ENCODE data around the gene UPK1A.

Gene UPK1A

GRCh38 chr19:35693422-35693821 lies 27.1 kb downstream of the UPK1A start:
- no peaks in the 10 kb centered on the region; the same call in 1 of the 2 replicates for H3K27me3 ChIP-seq (ENCODE audit: insufficient read depth, low read length)
- H3K4me3 ChIP-seq (ENCODE audit: low read depth, low read length, poor library complexity, severe bottlenecking), result no peak overlapping the region
- no peaks in the 10 kb centered on the region for H3F3A ChIP-seq (ENCODE audit: insufficient read depth, low read length)
- TF ChIP-seq, protein P1, sequence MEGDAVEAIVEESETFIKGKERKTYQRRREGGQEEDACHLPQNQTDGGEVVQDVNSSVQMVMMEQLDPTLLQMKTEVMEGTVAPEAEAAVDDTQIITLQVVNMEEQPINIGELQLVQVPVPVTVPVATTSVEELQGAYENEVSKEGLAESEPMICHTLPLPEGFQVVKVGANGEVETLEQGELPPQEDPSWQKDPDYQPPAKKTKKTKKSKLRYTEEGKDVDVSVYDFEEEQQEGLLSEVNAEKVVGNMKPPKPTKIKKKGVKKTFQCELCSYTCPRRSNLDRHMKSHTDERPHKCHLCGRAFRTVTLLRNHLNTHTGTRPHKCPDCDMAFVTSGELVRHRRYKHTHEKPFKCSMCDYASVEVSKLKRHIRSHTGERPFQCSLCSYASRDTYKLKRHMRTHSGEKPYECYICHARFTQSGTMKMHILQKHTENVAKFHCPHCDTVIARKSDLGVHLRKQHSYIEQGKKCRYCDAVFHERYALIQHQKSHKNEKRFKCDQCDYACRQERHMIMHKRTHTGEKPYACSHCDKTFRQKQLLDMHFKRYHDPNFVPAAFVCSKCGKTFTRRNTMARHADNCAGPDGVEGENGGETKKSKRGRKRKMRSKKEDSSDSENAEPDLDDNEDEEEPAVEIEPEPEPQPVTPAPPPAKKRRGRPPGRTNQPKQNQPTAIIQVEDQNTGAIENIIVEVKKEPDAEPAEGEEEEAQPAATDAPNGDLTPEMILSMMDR (IDR thresholded peaks at IDR 0.05; ENCODE audit: low read length), result no peak
- TF ChIP-seq EZH2 (IDR thresholded peaks at IDR 0.05; ENCODE audit: borderline replicate concordance, low read length), result no peak
- H3K36me3 ChIP-seq (ENCODE audit: insufficient read depth, low read length), result no peaks in the 10 kb centered on the region
- no peaks in the 10 kb centered on the region for H3K79me2 ChIP-seq (ENCODE audit: insufficient read depth, low read length)
- no peaks in the 10 kb centered on the region for H4K20me1 ChIP-seq (ENCODE audit: insufficient read depth, low read length)
- no peak overlapping the region for H3K4me2 ChIP-seq (ENCODE audit: low read length)
- no peaks in the 10 kb centered on the region for H3K9me3 ChIP-seq (ENCODE audit: low read length)
- H2AFZ ChIP-seq (ENCODE audit: low read length), result no peak overlapping the region
- H3K9ac ChIP-seq (ENCODE audit: low read length), result no peak overlapping the region
- H3K9me2 ChIP-seq (ENCODE audit: low read depth, low read length), result no peaks in the 10 kb centered on the region
- no peaks in the 10 kb centered on the region for H3K4me1 ChIP-seq (ENCODE audit: insufficient read depth, low read length, severe bottlenecking)
- H3K27ac ChIP-seq (ENCODE audit: low read depth, low read length, poor library complexity, severe bottlenecking), result no peak overlapping the region

DNA sequence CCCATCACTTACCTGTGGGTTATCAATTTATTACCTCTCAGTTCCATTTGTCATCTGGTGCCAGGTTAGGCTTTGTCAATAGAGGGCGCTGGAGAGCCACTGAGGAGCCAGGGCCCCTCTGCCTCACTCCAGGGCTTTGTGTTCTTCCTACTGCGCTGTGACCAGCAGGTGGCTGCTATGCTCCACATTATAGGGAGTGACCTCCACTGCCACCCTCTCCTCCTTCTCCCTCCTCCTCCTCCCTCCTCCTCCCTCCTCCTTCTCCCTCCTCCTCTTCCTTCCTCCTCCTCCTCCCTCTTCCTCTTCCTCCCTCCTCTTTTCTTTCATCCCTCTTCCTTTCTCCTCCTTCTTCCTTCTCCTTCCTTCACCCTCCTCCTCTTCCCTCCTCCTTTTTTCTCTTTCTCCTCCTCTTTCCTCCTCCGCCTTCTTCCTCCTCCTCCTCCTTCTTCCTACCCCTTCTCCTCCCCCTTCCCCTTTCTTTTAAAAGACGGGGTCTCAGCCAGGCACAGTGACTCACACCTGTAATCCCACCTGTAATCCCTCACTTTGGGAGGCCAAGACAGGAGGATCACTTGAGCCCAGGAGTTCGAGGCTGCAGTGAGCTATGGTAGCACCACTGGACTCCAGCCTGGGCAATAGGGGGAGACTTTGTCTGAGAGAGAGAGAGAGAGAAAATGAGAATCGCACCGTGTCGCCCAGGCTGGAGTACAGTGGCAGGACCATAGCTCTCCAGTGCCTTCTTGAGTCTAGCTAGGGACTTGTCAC lies 27.7 kb downstream of the UPK1A start:
- TF ChIP-seq, protein P1 (IDR thresholded peaks at IDR 0.05; ENCODE audit: low read length), result peak; percentile 97
- no peak for TF ChIP-seq EZH2 (IDR thresholded peaks at IDR 0.05; ENCODE audit: borderline replicate concordance, low read length)

GRCh38 chr19:35695895-35696422 lies 29.6 kb downstream of the UPK1A start:
- no peak overlapping the region for H3K9ac ChIP-seq (ENCODE audit: low read length)
- no peak overlapping the region for H3K4me2 ChIP-seq (ENCODE audit: low read length)
- H3K4me3 ChIP-seq (ENCODE audit: low read depth, low read length, poor library complexity, severe bottlenecking), result no peak overlapping the region
- H3K27me3 ChIP-seq (ENCODE audit: insufficient read depth, low read length), result no peaks in the 10 kb centered on the region
- H4K20me1 ChIP-seq (ENCODE audit: insufficient read depth, low read length), result no peaks in the 10 kb centered on the region
- H2AFZ ChIP-seq (ENCODE audit: low read length), result no peak overlapping the region
- H3K9me2 ChIP-seq (ENCODE audit: low read depth, low read length), result no peaks in the 10 kb centered on the region
- no peaks in the 10 kb centered on the region for H3K4me1 ChIP-seq (ENCODE audit: insufficient read depth, low read length, severe bottlenecking)
- no peak for TF ChIP-seq EZH2 (IDR thresholded peaks at IDR 0.05; ENCODE audit: borderline replicate concordance, low read length)
- TF ChIP-seq, protein P1 (IDR thresholded peaks at IDR 0.05; ENCODE audit: low read length), result no peak
- no peaks in the 10 kb centered on the region for H3K36me3 ChIP-seq (ENCODE audit: insufficient read depth, low read length)
- H3K79me2 ChIP-seq (ENCODE audit: insufficient read depth, low read length), result no peaks in the 10 kb centered on the region
- no peaks in the 10 kb centered on the region for H3K9me3 ChIP-seq (ENCODE audit: low read length)
- no peak overlapping the region for H3K27ac ChIP-seq (ENCODE audit: low read depth, low read length, poor library complexity, severe bottlenecking)
- H3F3A ChIP-seq (ENCODE audit: insufficient read depth, low read length), result no peaks in the 10 kb centered on the region

More for the DNA sequence above, 27.7 kb downstream of the UPK1A start:
- Histone ChIP-seq H3K9me3 (ENCODE audit: low read length) (no peaks in the 10 kb centered on the region), H3K9ac (ENCODE audit: low read length) (no peak overlapping the region), H4K20me1 (ENCODE audit: insufficient read depth, low read length) (no peaks in the 10 kb centered on the region), H3K79me2 (ENCODE audit: insufficient read depth, low read length) (no peaks in the 10 kb centered on the region), H3K27me3 (ENCODE audit: insufficient read depth, low read length) (no peaks in the 10 kb centered on the region; the same call in 1 of the 2 replicates), H3K27ac (ENCODE audit: low read depth, low read length, poor library complexity, severe bottlenecking) (no peak overlapping the region), H3F3A (ENCODE audit: insufficient read depth, low read length) (no peaks in the 10 kb centered on the region), H3K36me3 (ENCODE audit: insufficient read depth, low read length) (no peaks in the 10 kb centered on the region), H3K4me3 (ENCODE audit: low read depth, low read length, poor library complexity, severe bottlenecking) (no peak overlapping the region), H2AFZ (ENCODE audit: low read length) (no peak overlapping the region), H3K4me2 (ENCODE audit: low read length) (no peak overlapping the region), H3K4me1 (ENCODE audit: insufficient read depth, low read length, severe bottlenecking) (no peaks in the 10 kb centered on the region), H3K9me2 (ENCODE audit: low read depth, low read length) (no peaks in the 10 kb centered on the region)

All from OCI-LY1 (cell line).